Caco-2 (cell line): ENCODE results near the gene ACTR1A. TPM values are rescaled to one million over a fixed set of nuclear protein-coding genes. Genes with fewer than 3 reads are reported as not detected.

Experiments used
- BruUV-seq: library from RNA; stranded (reverse); fragments of 400-500 nt; replicated peaks from 2 replicates; lab custom pipeline; 2021; lab: Mats Ljungman, UMichigan
- CTCF ChIA-PET: fragments of 300-600 bp; sonication (Branson Sonifier 250); formaldehyde crosslinking; loops from one replicate; lab custom pipeline; 2022; ENCODE audit warnings: antibody characterized with exemption; lab: Charles Lee
- POLR2A ChIA-PET: fragments of 300-600 bp; sonication (Branson Sonifier 250); formaldehyde crosslinking; loops from one replicate; lab custom pipeline; 2022; ENCODE audit warnings: antibody characterized with exemption; lab: Charles Lee
- DNase-seq, 2 experiments: peaks; one replicate each; pipeline versions ENCODE4 v3.0.0 to v3.0.0-alpha.2; 2020 to 2022
- H3K27me3 ChIP-seq: replicated peaks from 2 replicates; pipeline ENCODE4 v1.6.0; 2011; ENCODE audit warnings: low read length; ENCODE audit not compliant: control insufficient read depth, insufficient read depth
- H3K36me3 ChIP-seq: 2 replicates; pipeline ENCODE4 v1.5.1; 2011; ENCODE audit warnings: low read length; ENCODE audit not compliant: control insufficient read depth, insufficient read depth
- H3K4me1 ChIP-seq: fragments of 250-450 bp; sonication (Bioruptor Pico); 2 replicates; pipeline ENCODE4 v1.5.1; 2020; ENCODE audit warnings: mild to moderate bottlenecking
- H3K4me3 ChIP-seq: 2 replicates; pipeline ENCODE4 v1.5.1; 2011; ENCODE audit warnings: low read depth, mild to moderate bottlenecking, control low read depth, low read length
- H3K9me3 ChIP-seq: fragments of 250-450 bp; sonication (Bioruptor Pico); 2 replicates; pipeline ENCODE4 v1.5.1; 2020; ENCODE audit warnings: mild to moderate bottlenecking, moderate library complexity
- H3K27ac Mint-ChIP-seq: one replicate; pipeline ENCODE4 v1.8.0; 2022; ENCODE audit warnings: mixed read lengths; ENCODE audit not compliant: unreplicated experiment
- H3K27me3 Mint-ChIP-seq: one replicate; pipeline ENCODE4 v1.8.0; 2022; ENCODE audit warnings: mixed read lengths; ENCODE audit not compliant: insufficient read depth, unreplicated experiment
- H3K36me3 Mint-ChIP-seq: one replicate; pipeline ENCODE4 v1.8.0; 2022; ENCODE audit warnings: mild to moderate bottlenecking, mixed read lengths; ENCODE audit not compliant: insufficient read depth, unreplicated experiment
- H3K4me1 Mint-ChIP-seq: one replicate; pipeline ENCODE4 v1.8.0; 2022; ENCODE audit warnings: low read depth, mixed read lengths; ENCODE audit not compliant: unreplicated experiment
- H3K4me3 Mint-ChIP-seq: one replicate; pipeline ENCODE4 v1.8.0; 2022; ENCODE audit warnings: mild to moderate bottlenecking, moderate library complexity, mixed read lengths; ENCODE audit not compliant: unreplicated experiment
- H3K9me3 Mint-ChIP-seq: one replicate; pipeline ENCODE4 v1.8.0; 2022; ENCODE audit warnings: mixed read lengths; ENCODE audit not compliant: unreplicated experiment
- intact Hi-C: fragments of 100-400 bp; cut with micrococcal nuclease; formaldehyde crosslinking; loops from one replicate; pipeline ENCODE4 v1.10.0; 2022; ENCODE audit not compliant: unreplicated experiment
- total RNA-seq: library from RNA; stranded (reverse); gene quantifications from 2 replicates; pipeline ENCODE4 v1.2.3, GENCODE V29; 2022
- TF ChIP-seq, protein P1 (sequence below), 2 experiments: fragments of 200-600 bp in 1 of 2; IDR thresholded peaks; 1 replicate in 1 of 2; 2 replicates in 1 of 2; pipeline versions ENCODE4 v1.5.1 to v1.8.0; 2011 to 2022; ENCODE audit warnings: antibody characterized with exemption in 1 of 2, control low read depth in 1 of 2, inconsistent platforms in 1 of 2, low read depth in 1 of 2, low read length in 1 of 2, mild to moderate bottlenecking in 1 of 2, moderate library complexity in 1 of 2; ENCODE audit not compliant: insufficient read depth in 1 of 2, severe bottlenecking in 1 of 2, unreplicated experiment in 1 of 2

The ACTR1A gene
- total RNA-seq, 1 experiment from 2014 or later, result 65.9 TPM

DNA sequence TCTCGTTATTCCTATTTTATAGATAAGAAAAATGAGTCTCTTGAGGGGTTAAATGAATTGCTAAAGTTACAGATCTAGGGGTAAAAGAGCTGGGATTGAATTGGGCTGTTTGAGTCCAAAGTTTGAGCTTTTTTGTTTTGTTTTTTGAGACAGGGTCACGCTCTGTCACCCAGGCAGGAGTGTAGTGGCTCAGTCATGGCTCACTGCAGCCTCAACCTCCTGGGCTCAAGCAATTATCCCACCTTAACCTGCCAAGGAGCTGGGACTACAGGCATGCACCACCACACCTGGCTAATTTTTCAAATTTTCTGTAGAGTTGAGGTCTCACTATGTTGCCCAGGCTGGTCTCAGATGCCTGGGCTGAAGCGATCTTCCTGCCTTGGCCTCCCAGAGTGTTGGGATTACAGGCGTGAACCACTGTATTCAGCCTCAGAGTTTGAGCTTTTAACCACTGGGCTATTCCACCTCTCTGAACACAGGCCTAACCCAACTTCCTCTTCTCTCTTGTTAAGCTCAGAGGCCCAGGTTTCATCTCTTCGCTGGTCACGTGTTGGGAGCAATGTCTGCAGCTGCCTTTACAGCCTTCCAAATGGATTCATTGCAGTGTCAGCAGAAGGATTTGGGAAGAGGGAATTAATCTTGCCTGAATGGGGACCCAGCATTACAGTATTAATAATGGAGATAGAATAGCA lies 9.2 kb upstream of the ACTR1A start:
- H3K36me3 Mint-ChIP-seq, result peaks cover 6% of the 10 kb centered on the region
- BruUV-seq, result no TSS peak
- no peak overlapping the region for H3K4me3 ChIP-seq
- no peak overlapping the region for H3K27ac Mint-ChIP-seq
- no peaks in the 10 kb centered on the region for H3K4me1 ChIP-seq
- no peaks in the 10 kb centered on the region for H3K27me3 Mint-ChIP-seq
- ChIA-PET POLR2A (no interaction called here), CTCF (interaction anchor here (0.6 to 1.1 kb wide), 2 partner anchors 43 to 72 kb away, joined by 3 to 5 read pairs; no protein-coding TSS in a partner anchor)
- H3K4me3 Mint-ChIP-seq, result no peak overlapping the region
- intact Hi-C loops, result no loop called here
- TF ChIP-seq, protein P1, sequence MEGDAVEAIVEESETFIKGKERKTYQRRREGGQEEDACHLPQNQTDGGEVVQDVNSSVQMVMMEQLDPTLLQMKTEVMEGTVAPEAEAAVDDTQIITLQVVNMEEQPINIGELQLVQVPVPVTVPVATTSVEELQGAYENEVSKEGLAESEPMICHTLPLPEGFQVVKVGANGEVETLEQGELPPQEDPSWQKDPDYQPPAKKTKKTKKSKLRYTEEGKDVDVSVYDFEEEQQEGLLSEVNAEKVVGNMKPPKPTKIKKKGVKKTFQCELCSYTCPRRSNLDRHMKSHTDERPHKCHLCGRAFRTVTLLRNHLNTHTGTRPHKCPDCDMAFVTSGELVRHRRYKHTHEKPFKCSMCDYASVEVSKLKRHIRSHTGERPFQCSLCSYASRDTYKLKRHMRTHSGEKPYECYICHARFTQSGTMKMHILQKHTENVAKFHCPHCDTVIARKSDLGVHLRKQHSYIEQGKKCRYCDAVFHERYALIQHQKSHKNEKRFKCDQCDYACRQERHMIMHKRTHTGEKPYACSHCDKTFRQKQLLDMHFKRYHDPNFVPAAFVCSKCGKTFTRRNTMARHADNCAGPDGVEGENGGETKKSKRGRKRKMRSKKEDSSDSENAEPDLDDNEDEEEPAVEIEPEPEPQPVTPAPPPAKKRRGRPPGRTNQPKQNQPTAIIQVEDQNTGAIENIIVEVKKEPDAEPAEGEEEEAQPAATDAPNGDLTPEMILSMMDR (IDR thresholded peaks at IDR 0.05; ENCODE audit: insufficient read depth in 1 of 2, low read depth in 1 of 2, low read length in 1 of 2, severe bottlenecking in 1 of 2, unreplicated experiment in 1 of 2), result no peak
- H3K4me1 Mint-ChIP-seq, result peaks cover 12% of the 10 kb centered on the region
- DNase-seq, result no peak
- no peaks in the 10 kb centered on the region for H3K9me3 ChIP-seq
- no peaks in the 10 kb centered on the region for H3K9me3 Mint-ChIP-seq
- H3K36me3 ChIP-seq, result no peaks in the 10 kb centered on the region
- H3K27me3 ChIP-seq, result no peaks in the 10 kb centered on the region

DNA sequence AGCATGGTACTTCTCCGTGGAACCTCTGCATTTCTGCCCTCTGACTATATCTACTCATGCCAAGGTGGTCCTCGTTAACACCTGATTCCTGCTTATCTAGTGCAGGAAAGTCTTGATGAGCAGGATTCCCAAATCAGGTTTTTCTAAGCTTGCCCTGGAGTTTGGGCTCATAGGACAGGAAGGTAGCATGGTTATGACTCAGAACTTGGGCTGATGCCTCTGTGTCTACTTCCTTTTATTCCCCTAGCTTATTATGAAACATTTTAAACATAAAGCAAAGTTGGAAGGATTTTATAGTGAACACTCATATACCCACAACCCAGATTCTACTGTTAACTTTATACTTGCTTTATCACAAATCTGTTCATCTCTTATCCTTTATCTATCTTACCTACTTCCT lies 6.9 kb upstream of the ACTR1A start:
- Histone ChIP-seq H3K36me3 (no peaks in the 10 kb centered on the region), H3K4me3 (no peak overlapping the region), H3K4me1 (no peaks in the 10 kb centered on the region), H3K27me3 (no peaks in the 10 kb centered on the region), H3K9me3 (no peaks in the 10 kb centered on the region)
- Mint-ChIP-seq H3K36me3 (peaks cover 24% of the 10 kb centered on the region), H3K4me3 (no peak overlapping the region), H3K27ac (no peak overlapping the region), H3K4me1 (peaks cover 12% of the 10 kb centered on the region), H3K27me3 (no peaks in the 10 kb centered on the region), H3K9me3 (no peaks in the 10 kb centered on the region)
- TF ChIP-seq, protein P1 (IDR thresholded peaks at IDR 0.05; ENCODE audit: insufficient read depth in 1 of 2, low read depth in 1 of 2, low read length in 1 of 2, severe bottlenecking in 1 of 2, unreplicated experiment in 1 of 2), result no peak
- ChIA-PET POLR2A (no interaction called here), CTCF (no interaction called here)
- BruUV-seq, result no TSS peak
- DNase-seq, result no peak
- intact Hi-C loops, result no loop called here

DNA sequence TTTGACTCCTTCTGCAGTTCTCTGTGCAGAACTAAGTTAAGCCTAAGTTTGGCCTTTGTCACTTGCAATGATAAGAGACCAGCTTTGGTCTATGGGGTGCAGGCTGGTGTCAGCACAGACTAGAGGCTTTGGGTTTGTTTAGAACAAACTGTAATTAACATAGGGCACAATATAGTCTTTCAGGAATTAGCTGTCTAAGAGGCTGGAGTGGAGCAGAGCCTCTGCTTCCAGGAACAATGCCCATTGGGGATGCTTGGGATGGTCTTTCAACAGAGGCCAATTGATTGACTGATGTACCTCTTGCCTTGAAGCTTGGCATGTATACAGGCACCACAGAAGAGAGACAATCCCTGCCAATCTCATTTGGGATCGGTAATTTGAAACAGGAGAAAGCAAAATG lies 6.0 kb upstream of the ACTR1A start:
- no peak overlapping the region for H3K4me3 Mint-ChIP-seq
- H3K9me3 Mint-ChIP-seq, result no peaks in the 10 kb centered on the region
- H3K27me3 Mint-ChIP-seq, result no peaks in the 10 kb centered on the region
- DNase-seq, result no peak
- Histone ChIP-seq H3K36me3 (no peaks in the 10 kb centered on the region), H3K27me3 (no peaks in the 10 kb centered on the region), H3K4me3 (no peak overlapping the region), H3K9me3 (no peaks in the 10 kb centered on the region), H3K4me1 (no peaks in the 10 kb centered on the region)
- peaks cover 32% of the 10 kb centered on the region for H3K36me3 Mint-ChIP-seq
- TF ChIP-seq, protein P1 (IDR thresholded peaks at IDR 0.05; ENCODE audit: insufficient read depth in 1 of 2, low read depth in 1 of 2, low read length in 1 of 2, severe bottlenecking in 1 of 2, unreplicated experiment in 1 of 2), result no peak
- ChIA-PET CTCF (interaction anchor here (0.8 kb wide), 1 partner anchor 87 kb away, joined by 4 read pairs; no protein-coding TSS in a partner anchor), POLR2A (no interaction called here)
- intact Hi-C loops, result no loop called here
- H3K27ac Mint-ChIP-seq, result no peak overlapping the region
- no TSS peak for BruUV-seq
- peaks cover 12% of the 10 kb centered on the region for H3K4me1 Mint-ChIP-seq
